B cell (primary cell): ENCODE data around the gene SFT2D1.

ENCODE experiments used
- EZH2 ChIP-seq: IDR thresholded peaks from 2 replicates; pipeline ENCODE4 v1.6.1; 2012; ENCODE audit warnings: borderline replicate concordance, low read depth, mild to moderate bottlenecking, moderate library complexity, low read length; ENCODE audit not compliant: insufficient read depth, poor library complexity, severe bottlenecking
- TF ChIP-seq, protein P1 (sequence below): fragments of 200-600 bp; IDR thresholded peaks from one replicate; pipeline ENCODE4 v1.8.0; 2022; ENCODE audit warnings: antibody characterized with exemption, mild to moderate bottlenecking

DNA sequence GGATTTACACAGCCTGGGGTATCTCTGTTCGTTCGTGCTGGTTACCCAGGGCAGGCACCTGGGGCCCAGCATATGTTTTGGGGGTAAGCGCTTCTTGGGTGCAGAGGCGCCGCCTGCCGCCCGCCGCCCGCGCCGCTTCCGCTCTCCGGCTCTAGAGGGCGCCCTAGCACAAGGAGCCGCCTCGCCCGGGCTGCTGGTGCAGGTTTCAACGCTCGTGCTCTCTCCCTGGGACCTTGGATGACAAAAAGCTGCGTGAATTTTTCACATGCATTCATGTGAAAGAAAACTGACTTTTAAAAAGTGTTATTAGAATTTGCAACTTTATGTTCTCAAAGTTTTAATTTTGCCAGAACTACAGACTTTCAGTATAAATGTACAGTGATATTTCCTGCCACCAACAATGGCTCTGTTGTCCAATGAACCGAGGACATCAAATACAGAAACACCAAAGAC is 66.6 kb downstream of the SFT2D1 start:
- TF ChIP-seq, protein P1, sequence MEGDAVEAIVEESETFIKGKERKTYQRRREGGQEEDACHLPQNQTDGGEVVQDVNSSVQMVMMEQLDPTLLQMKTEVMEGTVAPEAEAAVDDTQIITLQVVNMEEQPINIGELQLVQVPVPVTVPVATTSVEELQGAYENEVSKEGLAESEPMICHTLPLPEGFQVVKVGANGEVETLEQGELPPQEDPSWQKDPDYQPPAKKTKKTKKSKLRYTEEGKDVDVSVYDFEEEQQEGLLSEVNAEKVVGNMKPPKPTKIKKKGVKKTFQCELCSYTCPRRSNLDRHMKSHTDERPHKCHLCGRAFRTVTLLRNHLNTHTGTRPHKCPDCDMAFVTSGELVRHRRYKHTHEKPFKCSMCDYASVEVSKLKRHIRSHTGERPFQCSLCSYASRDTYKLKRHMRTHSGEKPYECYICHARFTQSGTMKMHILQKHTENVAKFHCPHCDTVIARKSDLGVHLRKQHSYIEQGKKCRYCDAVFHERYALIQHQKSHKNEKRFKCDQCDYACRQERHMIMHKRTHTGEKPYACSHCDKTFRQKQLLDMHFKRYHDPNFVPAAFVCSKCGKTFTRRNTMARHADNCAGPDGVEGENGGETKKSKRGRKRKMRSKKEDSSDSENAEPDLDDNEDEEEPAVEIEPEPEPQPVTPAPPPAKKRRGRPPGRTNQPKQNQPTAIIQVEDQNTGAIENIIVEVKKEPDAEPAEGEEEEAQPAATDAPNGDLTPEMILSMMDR = peak; percentile 100
- TF ChIP-seq EZH2 = no peak
